ENCODE measurements around the gene PBX1. TPM values are rescaled to one million over a fixed set of nuclear protein-coding genes. Genes with fewer than 3 reads are reported as not detected.

The PBX1 gene
- total and polyA plus RNA-seq, 12 donors, result 13.3 to 91.8 (median 62.7) TPM

- TF ChIP-seq CTCF (IDR thresholded peaks at IDR 0.05), result no peak
- Histone ChIP-seq H3K36me3 (peaks cover 0 to 46% (median 17%) of the 10 kb centered on the region in 9 donors), H3K4me1 (peaks cover 3 to 64% (median 41%) of the 10 kb centered on the region in 9 donors), H3K27ac (peak overlapping the region in 5 of 10 donors; percentile 4 to 67 (median 45)), H3K27me3 (no peaks in the 10 kb centered on the region), H3K4me3 (no peak overlapping the region), H3K9me3 (no peaks in the 10 kb centered on the region)
- intact Hi-C loops (cut with DNase I), result no loop called here
- no peak for ATAC-seq
- no peak for DNase-seq
- WGBS, 2 donors, result 68 to 70% methylated on average over 7 of the region's 7 CpGs
These were observed 243.7 kb downstream of the PBX1 start for GRCh38 chr1:164802529-164803282.

GRCh38 chr1:164803366-164803765 is 244.4 kb downstream of the PBX1 start:
- Histone ChIP-seq H3K4me1 (peaks cover 3 to 64% (median 41%) of the 10 kb centered on the region in 9 donors), H3K9me3 (no peaks in the 10 kb centered on the region), H3K4me3 (no peak overlapping the region), H3K27ac (peak overlapping the region in 1 of 10 donors; percentile 67), H3K36me3 (peaks cover 0 to 49% (median 24%) of the 10 kb centered on the region in 9 donors), H3K27me3 (no peaks in the 10 kb centered on the region)
- TF ChIP-seq CTCF (IDR thresholded peaks at IDR 0.05), result no peak
- intact Hi-C loops (cut with DNase I), result no loop called here
- ATAC-seq (no peak), DNase-seq (no peak)
- WGBS, 2 donors, result 84 to 88% methylated on average over 5 of the region's 5 CpGs

GRCh38 chr1:164804366-164804765 is 245.4 kb downstream of the PBX1 start:
- H3K9me3 ChIP-seq, result no peaks in the 10 kb centered on the region

GRCh38 chr1:164805399-164805798 is 246.4 kb downstream of the PBX1 start:
- peaks cover 0 to 57% (median 23%) of the 10 kb centered on the region in 9 donors for H3K36me3 ChIP-seq
- WGBS, 2 donors, result 57 to 58% methylated on average over 4 of the region's 4 CpGs
- peak in 2 of 8 donors; percentile 11 to 22 for ATAC-seq
- no peaks in the 10 kb centered on the region for H3K9me3 ChIP-seq
- peaks cover 3 to 58% (median 41%) of the 10 kb centered on the region in 9 donors for H3K4me1 ChIP-seq
- H3K27ac ChIP-seq, result no peak overlapping the region
- intact Hi-C loops (cut with DNase I), result no loop called here
- no peak for TF ChIP-seq CTCF (IDR thresholded peaks at IDR 0.05)
- no peak overlapping the region for H3K4me3 ChIP-seq
- no peak for DNase-seq
- H3K27me3 ChIP-seq, result no peaks in the 10 kb centered on the region

More at GRCh38 chr1:164804366-164804765, 245.4 kb downstream of the PBX1 start:
- intact Hi-C loops (cut with DNase I), result no loop called here
- Histone ChIP-seq H3K27ac (no peak overlapping the region), H3K4me1 (peaks cover 3 to 64% (median 41%) of the 10 kb centered on the region in 9 donors), H3K36me3 (peaks cover 0 to 57% (median 25%) of the 10 kb centered on the region in 9 donors), H3K27me3 (no peaks in the 10 kb centered on the region), H3K4me3 (no peak overlapping the region)
- TF ChIP-seq CTCF (IDR thresholded peaks at IDR 0.05), result no peak
- DNase-seq (no peak), ATAC-seq (peak in 4 of 8 donors; percentile 36 to 59 (median 54))
- 41 to 62% methylated on average over 2 of the region's 2 CpGs for WGBS, 2 donors

Measured in heart right ventricle (tissue), 16 donors.